Glutamatergic neuron (in vitro differentiated cells): ENCODE measurements around the gene MTO1. TPM values are rescaled to one million over a fixed set of nuclear protein-coding genes. Genes with fewer than 3 reads are reported as not detected.
A peak's percentile ranks its signal among the peaks of the same experiment; 100 is the strongest.

ENCODE experiments used
- DNase-seq: peaks from one replicate; pipeline ENCODE4 v3.0.0; 2022
- H3K27ac Mint-ChIP-seq: one replicate; pipeline ENCODE4 v1.8.0; 2020; ENCODE audit warnings: mild to moderate bottlenecking, mixed read lengths, inconsistent platforms; ENCODE audit not compliant: unreplicated experiment
- H3K27me3 Mint-ChIP-seq: one replicate; pipeline ENCODE4 v1.8.0; 2020; ENCODE audit warnings: mild to moderate bottlenecking, moderate library complexity, mixed read lengths, inconsistent platforms; ENCODE audit not compliant: unreplicated experiment
- H3K36me3 Mint-ChIP-seq: one replicate; pipeline ENCODE4 v1.8.0; 2020; ENCODE audit warnings: mild to moderate bottlenecking, mixed read lengths, inconsistent platforms; ENCODE audit not compliant: unreplicated experiment
- H3K4me1 Mint-ChIP-seq: one replicate; pipeline ENCODE4 v1.8.0; 2020; ENCODE audit warnings: mild to moderate bottlenecking, low read depth, mixed read lengths, inconsistent platforms; ENCODE audit not compliant: unreplicated experiment
- H3K4me3 Mint-ChIP-seq: one replicate; pipeline ENCODE4 v1.8.0; 2020; ENCODE audit warnings: mild to moderate bottlenecking, mixed read lengths, inconsistent platforms; ENCODE audit not compliant: unreplicated experiment
- H3K9me3 Mint-ChIP-seq: one replicate; pipeline ENCODE4 v1.8.0; 2020; ENCODE audit warnings: mild to moderate bottlenecking, moderate library complexity, mixed read lengths, inconsistent platforms; ENCODE audit not compliant: unreplicated experiment
- total RNA-seq: library from RNA; stranded (reverse); fragmentation: NEBNext Ultra II Directional; extraction: Animal tissue kit (Norgen Biotek cat#: 25700); gene quantifications from one replicate; pipeline ENCODE4 v1.2.1, GENCODE V29; 2021; ENCODE audit not compliant: unreplicated experiment
- TF ChIP-seq, protein P1 (sequence below): fragments of 200-600 bp; sonication (generic); IDR thresholded peaks from one replicate; pipeline ENCODE4 v1.5.0; 2021; ENCODE audit not compliant: partially characterized antibody, unreplicated experiment

Gene MTO1
- total RNA-seq, 1 donor from 2014 or later = 26.6 TPM

DNA sequence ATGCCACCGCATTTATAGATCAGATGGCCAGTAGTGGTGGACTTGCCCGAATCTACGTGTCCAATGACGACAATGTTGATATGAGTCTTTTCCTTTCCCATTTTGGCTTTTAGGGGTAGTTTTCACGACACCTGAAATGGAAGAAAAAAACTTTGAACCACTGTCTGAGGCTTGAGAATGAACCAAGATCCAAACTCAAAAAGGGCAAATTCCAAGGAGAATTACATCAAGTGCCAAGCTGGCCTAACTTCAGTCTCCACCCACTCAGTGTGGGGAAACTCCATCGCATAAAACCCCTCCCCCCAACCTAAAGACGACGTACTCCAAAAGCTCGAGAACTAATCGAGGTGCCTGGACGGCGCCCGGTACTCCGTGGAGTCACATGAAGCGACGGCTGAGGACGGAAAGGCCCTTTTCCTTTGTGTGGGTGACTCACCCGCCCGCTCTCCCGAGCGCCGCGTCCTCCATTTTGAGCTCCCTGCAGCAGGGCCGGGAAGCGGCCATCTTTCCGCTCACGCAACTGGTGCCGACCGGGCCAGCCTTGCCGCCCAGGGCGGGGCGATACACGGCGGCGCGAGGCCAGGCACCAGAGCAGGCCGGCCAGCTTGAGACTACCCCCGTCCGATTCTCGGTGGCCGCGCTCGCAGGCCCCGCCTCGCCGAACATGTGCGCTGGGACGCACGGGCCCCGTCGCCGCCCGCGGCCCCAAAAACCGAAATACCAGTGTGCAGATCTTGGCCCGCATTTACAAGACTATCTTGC, 58.6 kb downstream of the MTO1 start:
- Mint-ChIP-seq H3K4me3 (peak overlapping the region; percentile 86), H3K27me3 (peaks cover 26% of the 10 kb centered on the region), H3K9me3 (peaks cover 28% of the 10 kb centered on the region), H3K27ac (peak overlapping the region; percentile 100), H3K36me3 (peaks cover 19% of the 10 kb centered on the region), H3K4me1 (peaks cover 18% of the 10 kb centered on the region)
- peak; percentile 94 for DNase-seq
- TF ChIP-seq, protein P1, sequence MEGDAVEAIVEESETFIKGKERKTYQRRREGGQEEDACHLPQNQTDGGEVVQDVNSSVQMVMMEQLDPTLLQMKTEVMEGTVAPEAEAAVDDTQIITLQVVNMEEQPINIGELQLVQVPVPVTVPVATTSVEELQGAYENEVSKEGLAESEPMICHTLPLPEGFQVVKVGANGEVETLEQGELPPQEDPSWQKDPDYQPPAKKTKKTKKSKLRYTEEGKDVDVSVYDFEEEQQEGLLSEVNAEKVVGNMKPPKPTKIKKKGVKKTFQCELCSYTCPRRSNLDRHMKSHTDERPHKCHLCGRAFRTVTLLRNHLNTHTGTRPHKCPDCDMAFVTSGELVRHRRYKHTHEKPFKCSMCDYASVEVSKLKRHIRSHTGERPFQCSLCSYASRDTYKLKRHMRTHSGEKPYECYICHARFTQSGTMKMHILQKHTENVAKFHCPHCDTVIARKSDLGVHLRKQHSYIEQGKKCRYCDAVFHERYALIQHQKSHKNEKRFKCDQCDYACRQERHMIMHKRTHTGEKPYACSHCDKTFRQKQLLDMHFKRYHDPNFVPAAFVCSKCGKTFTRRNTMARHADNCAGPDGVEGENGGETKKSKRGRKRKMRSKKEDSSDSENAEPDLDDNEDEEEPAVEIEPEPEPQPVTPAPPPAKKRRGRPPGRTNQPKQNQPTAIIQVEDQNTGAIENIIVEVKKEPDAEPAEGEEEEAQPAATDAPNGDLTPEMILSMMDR = no peak

DNA sequence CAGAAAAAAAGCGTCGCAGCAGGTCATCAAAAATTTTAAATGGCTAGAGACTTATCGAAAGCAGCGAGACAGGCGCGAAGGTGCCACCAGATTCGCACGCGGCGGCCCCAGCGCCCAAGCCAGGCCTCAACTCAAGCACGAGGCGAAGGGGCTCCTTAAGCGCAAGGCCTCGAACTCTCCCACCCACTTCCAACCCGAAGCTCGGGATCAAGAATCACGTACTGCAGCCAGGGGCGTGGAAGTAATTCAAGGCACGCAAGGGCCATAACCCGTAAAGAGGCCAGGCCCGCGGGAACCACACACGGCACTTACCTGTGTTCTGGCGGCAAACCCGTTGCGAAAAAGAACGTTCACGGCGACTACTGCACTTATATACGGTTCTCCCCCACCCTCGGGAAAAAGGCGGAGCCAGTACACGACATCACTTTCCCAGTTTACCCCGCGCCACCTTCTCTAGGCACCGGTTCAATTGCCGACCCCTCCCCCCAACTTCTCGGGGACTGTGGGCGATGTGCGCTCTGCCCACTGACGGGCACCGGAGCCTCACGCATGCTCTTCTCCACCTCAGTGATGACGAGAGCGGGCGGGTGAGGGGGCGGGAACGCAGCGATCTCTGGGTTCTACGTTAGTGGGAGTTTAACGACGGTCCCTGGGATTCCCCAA, 59.3 kb downstream of the MTO1 start, which contains the start of gene EEF1A1:
Gene EEF1A1, minus strand, starts transcription at position 345 of the 663 bp plus-strand sequence. CDS start 1,006 bp downstream, outside the sequence.
- peaks cover 19% of the 10 kb centered on the region for H3K36me3 Mint-ChIP-seq
- H3K4me1 Mint-ChIP-seq = peaks cover 17% of the 10 kb centered on the region
- H3K9me3 Mint-ChIP-seq = peaks cover 28% of the 10 kb centered on the region
- peak within 1 kb of the TSS; percentile 94 for H3K4me3 Mint-ChIP-seq
- peaks cover 26% of the 10 kb centered on the region for H3K27me3 Mint-ChIP-seq
- peak; percentile 100 for DNase-seq
- TF ChIP-seq, protein P1 = peak; percentile 18
- peak within 1 kb of the TSS; percentile 100 for H3K27ac Mint-ChIP-seq

DNA sequence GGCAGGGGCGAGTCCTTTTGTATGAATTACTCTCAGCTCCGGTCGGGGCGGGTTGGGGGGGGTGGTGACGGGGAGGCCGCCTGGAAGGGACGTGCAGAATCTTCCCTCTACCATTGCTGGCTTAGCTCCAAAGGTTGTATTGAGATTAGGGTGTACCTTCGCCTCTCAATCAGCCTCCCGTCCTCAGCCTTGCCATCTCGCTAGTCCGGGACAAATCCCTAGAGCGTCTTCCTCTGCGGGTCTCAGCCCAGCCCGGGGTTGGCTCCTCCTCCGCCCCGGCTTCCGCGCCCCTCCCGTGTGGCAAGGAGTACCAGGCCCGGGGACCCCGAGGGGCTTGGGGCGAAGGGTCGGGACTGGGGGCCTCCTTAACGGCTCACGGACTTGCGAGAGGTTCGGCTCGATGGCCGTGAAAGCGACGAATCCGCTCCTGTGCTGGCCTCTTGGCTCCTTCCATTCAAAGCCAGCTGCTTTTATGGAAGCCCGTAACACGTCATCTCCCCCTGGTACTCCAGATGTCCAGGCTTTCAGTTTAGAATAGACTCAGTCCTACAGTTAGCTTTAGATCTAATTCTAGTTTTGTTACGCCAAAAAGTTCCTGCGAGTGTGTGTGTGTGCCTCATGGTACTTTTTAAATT, 59.9 kb downstream of the MTO1 start:
- peaks cover 15% of the 10 kb centered on the region for H3K4me1 Mint-ChIP-seq
- TF ChIP-seq, protein P1 = no peak
- H3K4me3 Mint-ChIP-seq = peak overlapping the region; percentile 94
- peak; percentile 87 for DNase-seq
- H3K36me3 Mint-ChIP-seq = peaks cover 19% of the 10 kb centered on the region
- H3K27me3 Mint-ChIP-seq = peaks cover 26% of the 10 kb centered on the region
- H3K27ac Mint-ChIP-seq = peak overlapping the region; percentile 100
- H3K9me3 Mint-ChIP-seq = peaks cover 28% of the 10 kb centered on the region

DNA sequence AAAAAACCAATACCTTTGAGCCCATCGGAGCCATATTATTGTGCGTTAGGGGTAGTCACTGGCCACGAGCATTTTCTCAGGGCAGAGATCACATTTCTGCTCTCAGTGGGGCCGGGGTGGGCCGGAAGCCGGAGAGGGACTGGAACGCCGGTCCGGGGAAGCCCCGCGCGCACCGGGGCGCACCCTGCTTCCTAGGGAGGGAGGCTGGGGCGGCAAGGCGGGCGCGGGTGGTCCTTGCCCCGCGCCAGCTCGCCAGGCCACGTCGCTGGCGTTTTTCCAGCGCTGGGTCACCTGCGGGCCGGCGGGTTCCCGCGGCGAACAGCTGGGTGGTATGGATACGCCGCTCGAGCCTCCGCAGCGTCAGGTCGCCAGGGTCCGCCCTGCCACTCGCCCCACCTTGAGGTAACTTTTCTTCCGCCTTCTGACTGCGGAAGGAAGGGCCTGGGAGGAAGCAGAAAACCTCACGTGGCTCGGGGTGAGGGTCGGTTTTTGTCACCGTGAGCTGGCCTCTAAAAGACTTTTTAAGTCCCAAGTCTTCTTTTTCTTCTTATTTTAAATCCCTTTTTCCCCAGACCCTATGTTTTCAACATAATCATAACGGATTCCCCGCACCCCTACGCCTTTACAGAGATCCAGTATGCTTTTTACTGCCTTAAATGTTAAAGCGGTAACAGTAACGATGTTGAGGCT, 62.0 kb downstream of the MTO1 start:
- Mint-ChIP-seq H3K36me3 (peaks cover 19% of the 10 kb centered on the region), H3K9me3 (peaks cover 27% of the 10 kb centered on the region), H3K4me1 (peaks cover 7% of the 10 kb centered on the region), H3K27me3 (peaks cover 26% of the 10 kb centered on the region), H3K4me3 (peak overlapping the region; percentile 80), H3K27ac (peak overlapping the region; percentile 76)
- DNase-seq = peak; percentile 33
- TF ChIP-seq, protein P1 = no peak
